Hepatocyte (in vitro differentiated cells): ENCODE data around the gene PDE11A.

ENCODE experiments used
- EZH2 ChIP-seq: fragments of 200-600 bp; sonication (generic); IDR thresholded peaks from 2 replicates; pipeline ENCODE4 v1.6.1; 2016; ENCODE audit warnings: antibody characterized with exemption, mild to moderate bottlenecking, borderline replicate concordance
- EZH2phosphoT487 ChIP-seq: fragments of 200-600 bp; sonication (generic); IDR thresholded peaks from one replicate; pipeline ENCODE4 v1.6.1; 2018; ENCODE audit warnings: antibody characterized with exemption, mild to moderate bottlenecking, low read depth, moderate library complexity; ENCODE audit not compliant: unreplicated experiment, severe bottlenecking
- TF ChIP-seq, protein P1 (sequence below): fragments of 200-600 bp; sonication (generic); IDR thresholded peaks from 2 replicates; pipeline ENCODE4 v1.5.1; 2016; ENCODE audit warnings: antibody characterized with exemption, mild to moderate bottlenecking; ENCODE audit not compliant: poor library complexity

DNA sequence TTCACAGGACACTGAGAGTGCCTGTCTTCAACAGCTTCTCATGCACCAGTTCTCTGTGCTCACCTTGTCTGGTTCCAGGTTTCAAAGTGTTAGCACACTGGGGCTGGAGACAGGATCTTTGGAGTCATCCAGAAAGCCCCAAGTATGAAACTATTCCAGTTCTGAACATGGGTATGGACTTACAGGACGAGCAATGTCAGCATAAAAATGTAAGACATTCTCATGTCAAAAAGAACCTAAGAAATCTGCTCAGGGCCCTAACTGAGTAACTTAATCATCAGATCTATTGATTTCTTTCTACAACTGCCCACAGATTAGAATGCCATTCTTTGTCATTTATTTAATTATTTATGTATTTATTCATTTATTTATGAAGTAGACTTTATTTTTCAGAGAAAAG, 495.5 kb downstream of the PDE11A start:
- TF ChIP-seq, protein P1, sequence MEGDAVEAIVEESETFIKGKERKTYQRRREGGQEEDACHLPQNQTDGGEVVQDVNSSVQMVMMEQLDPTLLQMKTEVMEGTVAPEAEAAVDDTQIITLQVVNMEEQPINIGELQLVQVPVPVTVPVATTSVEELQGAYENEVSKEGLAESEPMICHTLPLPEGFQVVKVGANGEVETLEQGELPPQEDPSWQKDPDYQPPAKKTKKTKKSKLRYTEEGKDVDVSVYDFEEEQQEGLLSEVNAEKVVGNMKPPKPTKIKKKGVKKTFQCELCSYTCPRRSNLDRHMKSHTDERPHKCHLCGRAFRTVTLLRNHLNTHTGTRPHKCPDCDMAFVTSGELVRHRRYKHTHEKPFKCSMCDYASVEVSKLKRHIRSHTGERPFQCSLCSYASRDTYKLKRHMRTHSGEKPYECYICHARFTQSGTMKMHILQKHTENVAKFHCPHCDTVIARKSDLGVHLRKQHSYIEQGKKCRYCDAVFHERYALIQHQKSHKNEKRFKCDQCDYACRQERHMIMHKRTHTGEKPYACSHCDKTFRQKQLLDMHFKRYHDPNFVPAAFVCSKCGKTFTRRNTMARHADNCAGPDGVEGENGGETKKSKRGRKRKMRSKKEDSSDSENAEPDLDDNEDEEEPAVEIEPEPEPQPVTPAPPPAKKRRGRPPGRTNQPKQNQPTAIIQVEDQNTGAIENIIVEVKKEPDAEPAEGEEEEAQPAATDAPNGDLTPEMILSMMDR, result no peak
- TF ChIP-seq EZH2 (no peak), EZH2phosphoT487 (no peak)
